NCI-H345 treated with DMSO at 0.1 percent for 48 hours (cell line): Measurements from ENCODE around the gene TMEM150B.
A peak's percentile ranks its signal among the peaks of the same experiment; 100 is the strongest.

Experiments used
- DNase-seq: peaks from one replicate; lab custom pipeline; 2025; ENCODE audit not compliant: unreplicated experiment; lab: John Stamatoyannopoulos, UW

The TMEM150B gene

GRCh38 chr19:55355213-55355821 is 30.2 kb upstream of the TMEM150B start:
- no peak for DNase-seq

GRCh38 chr19:55354698-55355212 is 29.6 kb upstream of the TMEM150B start, which contains the start of gene COX6B2:
COX6B2 (minus strand) TSS chr19:55354719; CDS start chr19:55354521, 198 bp downstream.
- DNase-seq = no peak

- DNase-seq = peak; percentile 12
These were observed 28.9 kb upstream of the TMEM150B start for GRCh38 chr19:55353803-55354697.

- DNase-seq = no peak
These were observed 28.2 kb upstream of the TMEM150B start for GRCh38 chr19:55353356-55353802.

DNA sequence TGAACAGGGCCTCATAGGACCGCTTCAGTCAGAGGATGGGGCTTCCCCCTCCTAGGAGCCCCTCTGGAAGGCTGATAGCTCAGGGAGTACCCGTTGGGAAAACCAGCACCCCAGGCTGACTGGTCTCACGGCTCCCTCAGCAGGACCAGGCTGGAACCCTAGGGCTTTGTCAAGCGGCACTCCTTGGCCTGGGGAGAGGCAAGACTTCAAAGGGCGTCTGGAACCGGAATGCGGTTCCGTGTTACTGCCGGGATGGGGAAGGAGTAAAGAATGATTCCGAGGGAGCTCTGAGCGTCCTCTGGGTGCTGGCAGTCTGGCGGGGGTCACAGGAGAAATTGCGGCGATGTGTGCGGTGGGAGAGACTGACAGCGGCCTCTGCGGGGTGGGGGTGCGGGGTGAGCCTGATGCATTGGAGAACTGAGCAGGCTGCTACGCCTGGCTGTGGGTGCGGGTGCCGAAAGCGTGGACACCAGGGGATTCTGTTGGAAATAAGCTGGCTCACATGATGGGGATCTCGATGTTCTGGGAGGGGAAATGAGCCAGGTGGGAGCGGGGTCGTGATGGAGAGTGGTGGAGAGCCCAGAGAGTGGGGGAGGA is 27.5 kb upstream of the TMEM150B start:
- DNase-seq = no peak

DNA sequence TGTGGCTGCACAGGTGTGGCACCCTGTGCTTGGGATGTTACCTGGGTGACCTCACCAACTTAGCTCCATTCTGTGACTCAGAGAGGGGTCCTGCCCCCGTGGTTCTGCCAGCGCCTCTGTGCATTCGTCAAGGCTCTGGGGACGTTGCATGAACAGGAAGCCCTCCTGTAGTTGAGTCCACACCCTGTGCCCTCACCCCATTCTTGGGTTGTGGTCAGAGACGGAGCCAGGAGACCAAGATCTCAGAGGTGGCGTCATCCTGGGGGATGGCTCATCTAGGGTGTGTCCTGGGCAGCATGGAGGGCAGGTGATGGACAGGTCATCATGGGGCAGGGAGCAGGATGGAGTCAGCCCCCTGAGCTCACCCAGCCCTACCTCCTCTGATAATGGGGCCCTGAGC is 26.9 kb upstream of the TMEM150B start:
- no peak for DNase-seq

DNA sequence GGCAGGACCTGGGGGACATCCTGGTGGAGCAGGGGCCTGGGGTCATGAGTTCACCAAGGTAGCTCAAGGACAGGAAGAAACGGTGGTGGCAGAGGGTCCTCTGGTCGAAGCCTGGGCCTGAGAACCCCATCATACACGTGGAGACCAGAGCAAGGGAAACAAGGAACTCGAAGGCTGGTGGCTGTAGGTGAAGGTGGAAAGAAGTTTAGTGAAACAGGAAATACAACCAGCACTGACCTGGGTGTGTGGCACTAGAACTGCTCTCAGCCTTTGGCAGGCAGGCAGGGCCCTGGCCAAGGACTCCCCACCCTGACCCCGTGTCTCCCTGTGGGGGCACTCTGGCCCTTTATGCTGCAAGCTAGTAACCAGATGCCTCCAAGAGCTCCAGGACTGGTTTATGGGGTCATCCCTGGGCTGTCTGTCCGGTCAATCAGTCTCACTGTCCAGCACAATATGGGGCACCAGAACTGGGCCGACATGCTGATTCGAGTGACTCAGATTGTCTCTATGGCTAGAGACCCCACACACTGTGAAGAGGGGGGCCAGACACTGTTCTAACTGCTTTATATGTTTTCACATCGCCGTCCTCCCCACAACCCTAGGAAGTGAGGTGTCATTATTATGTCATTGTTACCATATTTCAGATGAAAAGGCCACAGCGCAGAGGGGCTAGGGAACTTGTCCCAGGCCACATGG is 25.6 kb upstream of the TMEM150B start:
- DNase-seq = no peak

DNA sequence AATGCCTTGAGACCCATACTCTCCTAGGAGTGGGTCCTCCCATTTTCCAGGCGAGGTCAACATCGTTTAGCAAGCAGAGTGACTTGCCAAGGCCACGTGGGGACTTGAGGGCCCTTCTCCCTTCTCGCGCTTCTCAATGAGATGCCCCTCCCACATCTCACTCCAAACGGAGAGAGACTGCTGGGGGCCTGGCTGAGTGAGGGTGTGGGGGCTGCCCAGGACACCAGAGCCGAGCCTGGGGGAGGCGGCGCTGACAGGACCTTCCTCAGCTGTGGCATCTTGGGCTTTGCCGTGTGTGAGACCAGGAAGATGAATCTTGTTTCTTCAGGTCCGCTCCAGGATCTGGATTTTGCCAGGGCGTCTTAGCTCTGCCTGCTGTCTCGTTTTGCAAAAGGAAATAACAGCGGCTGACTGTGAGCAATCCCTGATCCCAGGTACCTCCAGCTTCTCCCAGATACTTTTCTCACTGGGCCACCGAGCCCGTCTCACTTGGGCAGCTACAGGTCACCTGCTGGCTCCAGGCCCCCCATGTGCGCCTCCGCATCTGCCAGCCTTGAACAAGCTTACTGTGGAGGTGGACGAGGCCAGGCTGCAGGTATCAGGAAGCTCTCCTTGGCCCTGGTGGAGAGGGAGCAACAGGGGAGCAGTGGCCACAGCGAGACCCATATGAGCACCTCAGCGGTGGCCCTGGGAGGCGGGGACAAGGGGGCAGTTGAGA is 23.3 kb upstream of the TMEM150B start:
- DNase-seq = no peak

GRCh38 chr19:55347442-55348009 is 22.4 kb upstream of the TMEM150B start:
- no peak for DNase-seq

DNA sequence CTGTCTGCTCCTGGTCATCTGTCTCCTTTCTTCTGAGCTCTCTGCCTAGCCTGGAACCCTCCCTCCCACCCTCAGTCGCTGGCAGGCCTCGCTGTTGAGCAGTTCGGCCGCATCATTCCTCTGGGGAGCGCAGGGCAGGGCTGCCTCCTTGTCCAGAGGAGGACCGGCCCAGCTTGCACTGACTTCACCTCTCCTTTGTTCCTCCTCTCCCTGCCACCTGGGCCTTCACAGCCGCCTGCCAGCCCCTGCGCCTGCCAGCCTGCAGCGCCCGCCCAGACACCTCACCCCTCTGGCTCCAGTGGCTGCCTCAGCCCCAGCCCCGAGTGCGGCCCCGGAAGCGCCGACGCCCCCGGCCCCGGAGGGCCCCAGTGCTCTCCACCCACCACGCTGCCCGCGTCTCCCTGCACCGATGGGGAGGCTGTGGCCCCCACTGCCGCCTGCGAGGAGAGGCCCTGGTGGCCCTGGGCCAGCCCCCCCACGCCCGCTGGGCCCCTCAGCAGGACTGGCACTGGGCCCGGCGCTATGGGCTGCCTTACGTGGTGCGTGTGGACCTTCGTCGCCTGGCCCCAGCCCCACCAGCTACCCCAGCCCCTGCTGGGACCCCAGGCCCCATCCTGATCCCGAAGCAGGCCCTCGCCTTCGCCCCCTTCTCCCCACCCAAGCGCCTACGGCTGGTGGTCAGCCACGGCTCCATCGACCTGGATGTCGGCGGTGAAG is 21.7 kb upstream of the TMEM150B start:
- DNase-seq = no peak

- DNase-seq = no peak
These were observed 20.9 kb upstream of the TMEM150B start for GRCh38 chr19:55345818-55346724.

- DNase-seq = no peak
These were observed 20.1 kb upstream of the TMEM150B start for GRCh38 chr19:55345101-55345817.

GRCh38 chr19:55344444-55344843 is 19.3 kb upstream of the TMEM150B start:
- peak; percentile 18 for DNase-seq

GRCh38 chr19:55341595-55342531 is 16.7 kb upstream of the TMEM150B start:
- no peak for DNase-seq

DNA sequence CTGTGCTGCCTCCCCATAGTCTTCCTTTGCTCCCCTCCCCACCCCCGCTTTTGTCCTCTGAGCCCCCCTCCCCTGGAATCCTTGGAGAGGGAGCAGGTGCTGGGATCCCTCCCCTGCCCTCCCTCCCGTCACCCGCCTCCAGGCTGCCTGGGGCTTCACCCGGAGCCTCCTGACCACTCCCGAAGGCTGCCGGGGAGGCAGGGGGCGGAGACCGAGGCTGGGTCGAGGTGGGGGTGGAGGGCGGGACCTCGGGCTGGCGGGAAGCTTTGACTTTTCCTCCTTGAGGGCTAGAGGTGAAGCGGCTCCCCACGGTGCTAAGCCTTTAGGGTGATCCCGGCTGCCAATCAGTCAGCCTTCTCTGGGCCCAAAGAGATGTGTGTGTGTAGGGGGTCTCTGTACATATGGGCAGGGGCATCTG is 16.0 kb upstream of the TMEM150B start:
- DNase-seq = peak; percentile 51

DNA sequence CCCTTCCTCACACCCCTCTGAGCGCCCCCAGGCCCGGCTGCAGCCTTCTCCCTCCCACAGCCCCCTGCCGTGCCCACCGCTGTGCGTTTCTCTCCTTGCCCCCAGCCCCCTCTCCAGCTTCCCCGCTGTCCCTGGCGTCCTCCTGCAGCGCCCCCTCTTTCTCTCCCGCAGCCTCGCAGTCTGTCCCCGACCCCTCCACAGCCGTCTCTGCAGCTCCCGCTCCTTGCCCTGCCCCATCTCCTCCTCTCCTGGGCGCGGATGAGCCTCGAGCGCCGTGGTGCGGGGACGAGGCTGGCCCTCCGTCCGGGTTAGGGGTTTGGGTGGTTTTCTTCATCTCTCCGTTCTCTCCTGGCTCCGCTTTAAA is 15.6 kb upstream of the TMEM150B start:
- no peak for DNase-seq
